GM18861 (cell line): ENCODE results near the gene TBC1D9B.

ENCODE experiments used
- ATAC-seq: cut with Tn5 transposase; IDR thresholded peaks from one replicate; pipeline ENCODE4 v1.9.1; 2021; ENCODE audit not compliant: unreplicated experiment

The TBC1D9B gene

GRCh38 chr5:179908528-179908927, 831 bp upstream of the TBC1D9B start:
- ATAC-seq, result no peak

GRCh38 chr5:179906795-179907555, 722 bp downstream of the TBC1D9B start:
- no peak for ATAC-seq

GRCh38 chr5:179906294-179906794, 1.4 kb downstream of the TBC1D9B start:
- no peak for ATAC-seq

- no peak for ATAC-seq
Measured at GRCh38 chr5:179905161-179905560, 2.5 kb downstream of the TBC1D9B start.

GRCh38 chr5:179904463-179905160, 3.1 kb downstream of the TBC1D9B start:
- no peak for ATAC-seq

GRCh38 chr5:179902763-179903158, 4.9 kb downstream of the TBC1D9B start:
- no peak for ATAC-seq

GRCh38 chr5:179901915-179902762, 5.6 kb downstream of the TBC1D9B start:
- ATAC-seq, result no peak

- ATAC-seq, result no peak
Measured at GRCh38 chr5:179901462-179901861, 6.2 kb downstream of the TBC1D9B start.

- ATAC-seq, result no peak
Measured at GRCh38 chr5:179900711-179901110, 7.0 kb downstream of the TBC1D9B start.

- no peak for ATAC-seq
Measured at GRCh38 chr5:179900206-179900605, 7.5 kb downstream of the TBC1D9B start.

GRCh38 chr5:179895861-179896260, 11.8 kb downstream of the TBC1D9B start:
- no peak for ATAC-seq

GRCh38 chr5:179893958-179894895, 13.5 kb downstream of the TBC1D9B start:
- no peak for ATAC-seq

- no peak for ATAC-seq
Measured at GRCh38 chr5:179893076-179893957, 14.4 kb downstream of the TBC1D9B start.

GRCh38 chr5:179892255-179892654, 15.4 kb downstream of the TBC1D9B start:
- no peak for ATAC-seq

- ATAC-seq, result no peak
Measured at GRCh38 chr5:179890751-179891682, 16.7 kb downstream of the TBC1D9B start.

GRCh38 chr5:179889885-179890284, 17.8 kb downstream of the TBC1D9B start:
- ATAC-seq, result no peak

- ATAC-seq, result no peak
Measured at GRCh38 chr5:179887802-179888201, 19.9 kb downstream of the TBC1D9B start.

- no peak for ATAC-seq
Measured at GRCh38 chr5:179887095-179887494, 20.6 kb downstream of the TBC1D9B start.
